ENCODE measurements around the gene RPS15. TPM values are rescaled to one million over a fixed set of nuclear protein-coding genes. Genes with fewer than 3 reads are reported as not detected.

The RPS15 gene
- total RNA-seq, 2 experiments from 2014 or later: 1,854 to 1,879 TPM

DNA sequence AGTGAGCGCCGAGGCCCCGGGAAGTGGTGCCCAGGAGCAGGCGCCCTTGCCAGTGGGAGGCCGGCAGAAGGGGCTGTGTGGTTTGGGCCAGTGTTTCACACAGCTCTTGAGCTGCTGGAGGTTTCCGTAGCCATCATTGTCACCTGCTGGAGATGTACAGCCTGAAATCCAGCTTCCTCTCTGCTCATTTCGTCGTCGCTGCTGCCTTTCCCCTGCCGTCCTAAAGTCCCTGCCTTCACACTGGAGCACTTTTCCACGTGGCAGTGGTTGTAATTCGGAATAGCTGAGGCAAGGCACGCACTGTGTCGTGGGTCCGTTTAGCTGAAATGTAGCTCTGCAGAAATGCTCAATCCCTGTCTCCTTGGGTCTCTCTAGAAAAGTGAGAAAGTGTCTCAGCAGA lies 17.6 kb upstream of the RPS15 start:
- no peaks in the 10 kb centered on the region for H3K27me3 Mint-ChIP-seq
- ATAC-seq (no peak), DNase-seq (no peak)
- ChIA-PET POLR2A (interaction anchor here (0.8 to 2.1 kb wide), 3 partner anchors 8 to 11 kb away, joined by 3 to 8 read pairs (median 5); no protein-coding TSS in a partner anchor), CTCF (interaction anchor here (0.9 to 1.1 kb wide), 2 partner anchors 11 to 17 kb away, joined by 3 read pairs; no protein-coding TSS in a partner anchor)
- H3K9me3 Mint-ChIP-seq: no peaks in the 10 kb centered on the region
- peaks cover 22% of the 10 kb centered on the region for H3K4me1 Mint-ChIP-seq (ENCODE audit: low read depth)
- no peak overlapping the region for H3K27ac Mint-ChIP-seq
- TF ChIP-seq, protein P1, sequence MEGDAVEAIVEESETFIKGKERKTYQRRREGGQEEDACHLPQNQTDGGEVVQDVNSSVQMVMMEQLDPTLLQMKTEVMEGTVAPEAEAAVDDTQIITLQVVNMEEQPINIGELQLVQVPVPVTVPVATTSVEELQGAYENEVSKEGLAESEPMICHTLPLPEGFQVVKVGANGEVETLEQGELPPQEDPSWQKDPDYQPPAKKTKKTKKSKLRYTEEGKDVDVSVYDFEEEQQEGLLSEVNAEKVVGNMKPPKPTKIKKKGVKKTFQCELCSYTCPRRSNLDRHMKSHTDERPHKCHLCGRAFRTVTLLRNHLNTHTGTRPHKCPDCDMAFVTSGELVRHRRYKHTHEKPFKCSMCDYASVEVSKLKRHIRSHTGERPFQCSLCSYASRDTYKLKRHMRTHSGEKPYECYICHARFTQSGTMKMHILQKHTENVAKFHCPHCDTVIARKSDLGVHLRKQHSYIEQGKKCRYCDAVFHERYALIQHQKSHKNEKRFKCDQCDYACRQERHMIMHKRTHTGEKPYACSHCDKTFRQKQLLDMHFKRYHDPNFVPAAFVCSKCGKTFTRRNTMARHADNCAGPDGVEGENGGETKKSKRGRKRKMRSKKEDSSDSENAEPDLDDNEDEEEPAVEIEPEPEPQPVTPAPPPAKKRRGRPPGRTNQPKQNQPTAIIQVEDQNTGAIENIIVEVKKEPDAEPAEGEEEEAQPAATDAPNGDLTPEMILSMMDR (IDR thresholded peaks at IDR 0.05): no peak
- H3K4me3 Mint-ChIP-seq: no peak overlapping the region
- peaks cover 50% of the 10 kb centered on the region for H3K36me3 Mint-ChIP-seq (ENCODE audit: low read depth)
- intact Hi-C loops (cut with micrococcal nuclease): no loop called here

DNA sequence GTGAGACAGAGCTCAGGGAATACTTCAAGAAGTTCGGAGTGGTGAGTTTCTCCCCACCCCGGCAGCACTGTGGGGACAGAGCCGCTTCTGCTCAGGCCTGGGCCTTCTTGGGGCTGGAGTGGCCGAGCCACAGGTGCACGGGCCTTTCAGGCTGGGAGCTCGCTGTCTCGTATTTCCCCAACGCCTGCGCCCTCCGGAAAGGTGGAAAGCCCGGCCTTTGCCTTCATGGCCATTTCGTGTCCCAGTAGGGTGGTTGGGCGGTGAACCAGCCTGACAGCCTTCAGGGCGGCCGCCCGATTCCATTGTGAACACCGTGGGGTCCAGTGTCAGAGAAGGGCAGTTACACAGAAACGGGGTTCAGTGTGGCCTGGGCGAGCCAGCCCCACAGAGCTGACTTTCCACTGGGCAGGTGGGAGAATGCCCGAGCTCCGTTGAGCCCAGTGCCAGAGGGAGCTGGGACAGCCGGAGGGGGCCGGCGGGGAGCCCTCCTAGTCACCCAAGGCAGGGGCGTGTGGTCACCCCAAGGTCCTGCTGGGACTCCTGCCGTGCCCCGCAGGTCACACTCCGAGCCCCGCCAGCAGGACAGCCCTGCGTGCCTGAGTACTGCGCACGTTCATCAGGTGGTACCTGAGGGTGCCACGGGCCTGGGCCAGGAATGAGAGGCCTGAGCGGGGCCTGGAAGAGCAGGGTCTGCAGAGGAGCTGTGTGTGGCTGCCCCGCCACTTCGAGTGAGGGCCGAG lies 16.8 kb upstream of the RPS15 start:
- ChIA-PET CTCF (interaction anchor here (0.9 to 1.1 kb wide), 2 partner anchors 12 to 16 kb away, joined by 3 read pairs; no protein-coding TSS in a partner anchor), POLR2A (interaction anchor here (0.8 to 2.1 kb wide), 3 partner anchors 9 to 12 kb away, joined by 3 to 8 read pairs (median 5); no protein-coding TSS in a partner anchor)
- TF ChIP-seq, protein P1 (IDR thresholded peaks at IDR 0.05): no peak
- H3K27me3 Mint-ChIP-seq: no peaks in the 10 kb centered on the region
- no peak overlapping the region for H3K27ac Mint-ChIP-seq
- DNase-seq: no peak
- intact Hi-C loops (cut with micrococcal nuclease): no loop called here
- H3K36me3 Mint-ChIP-seq (ENCODE audit: low read depth): peaks cover 51% of the 10 kb centered on the region
- ATAC-seq: no peak
- H3K4me1 Mint-ChIP-seq (ENCODE audit: low read depth): peaks cover 14% of the 10 kb centered on the region
- no peaks in the 10 kb centered on the region for H3K9me3 Mint-ChIP-seq
- no peak overlapping the region for H3K4me3 Mint-ChIP-seq

DNA sequence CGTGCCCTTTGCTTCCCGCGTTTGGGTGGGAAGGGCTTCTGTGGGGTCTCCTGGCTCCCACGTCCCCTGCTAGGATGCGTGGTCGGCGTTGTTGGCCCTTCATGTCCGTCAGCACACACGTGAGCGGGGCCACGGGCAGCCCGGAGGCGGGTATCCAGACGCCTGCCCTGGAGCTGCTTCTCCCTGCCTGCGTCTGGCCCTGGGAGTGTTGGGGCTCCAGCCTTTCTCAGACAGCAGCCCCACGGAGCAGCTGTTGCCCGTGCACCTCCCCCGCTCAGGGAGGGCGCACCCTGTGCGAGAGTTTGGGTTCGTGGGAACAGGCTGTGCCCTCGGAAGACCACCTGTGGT lies 16.3 kb upstream of the RPS15 start:
- POLR2A ChIA-PET: interaction anchor here (0.6 to 2.1 kb wide), 2 partner anchors 9 to 130 kb away, joined by 3 to 8 read pairs; no protein-coding TSS in a partner anchor
- Mint-ChIP-seq H3K27ac (no peak overlapping the region), H3K4me3 (no peak overlapping the region), H3K36me3 (ENCODE audit: low read depth) (peaks cover 51% of the 10 kb centered on the region), H3K4me1 (ENCODE audit: low read depth) (peaks cover 8% of the 10 kb centered on the region), H3K27me3 (no peaks in the 10 kb centered on the region), H3K9me3 (no peaks in the 10 kb centered on the region)
- no peak for DNase-seq
- ATAC-seq: no peak
- TF ChIP-seq, protein P1 (IDR thresholded peaks at IDR 0.05): no peak
- CTCF ChIA-PET: no interaction called here
- intact Hi-C loops (cut with micrococcal nuclease): no loop called here

DNA sequence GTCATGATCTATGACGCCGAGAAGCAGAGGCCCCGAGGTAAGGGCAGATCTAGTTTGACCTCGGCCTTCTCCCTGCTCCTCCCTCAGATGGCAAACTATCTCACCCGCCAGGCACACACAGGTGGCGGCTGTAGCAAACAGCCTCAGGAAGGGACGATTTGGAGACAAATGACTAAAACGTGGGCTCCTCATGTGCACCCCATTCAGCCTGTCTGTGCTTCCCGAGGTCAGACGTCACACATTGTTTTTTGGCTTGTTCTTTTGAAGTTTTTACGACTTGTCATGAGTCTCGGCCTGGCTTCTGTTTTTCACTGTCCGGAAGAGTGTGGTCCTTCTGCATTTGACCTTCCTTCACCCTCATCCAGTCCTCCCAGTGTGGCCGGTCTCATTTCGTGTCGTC lies 15.8 kb upstream of the RPS15 start:
- Mint-ChIP-seq H3K27ac (no peak overlapping the region), H3K9me3 (no peaks in the 10 kb centered on the region), H3K36me3 (ENCODE audit: low read depth) (peaks cover 48% of the 10 kb centered on the region), H3K27me3 (no peaks in the 10 kb centered on the region), H3K4me3 (no peak overlapping the region), H3K4me1 (ENCODE audit: low read depth) (peaks cover 5% of the 10 kb centered on the region)
- POLR2A ChIA-PET: interaction anchor here (0.6 to 2.1 kb wide), 2 partner anchors 10 to 129 kb away, joined by 3 to 8 read pairs; no protein-coding TSS in a partner anchor
- DNase-seq (no peak), ATAC-seq (no peak)
- TF ChIP-seq, protein P1 (IDR thresholded peaks at IDR 0.05): no peak
- CTCF ChIA-PET: no interaction called here
- intact Hi-C loops (cut with micrococcal nuclease): no loop called here

DNA sequence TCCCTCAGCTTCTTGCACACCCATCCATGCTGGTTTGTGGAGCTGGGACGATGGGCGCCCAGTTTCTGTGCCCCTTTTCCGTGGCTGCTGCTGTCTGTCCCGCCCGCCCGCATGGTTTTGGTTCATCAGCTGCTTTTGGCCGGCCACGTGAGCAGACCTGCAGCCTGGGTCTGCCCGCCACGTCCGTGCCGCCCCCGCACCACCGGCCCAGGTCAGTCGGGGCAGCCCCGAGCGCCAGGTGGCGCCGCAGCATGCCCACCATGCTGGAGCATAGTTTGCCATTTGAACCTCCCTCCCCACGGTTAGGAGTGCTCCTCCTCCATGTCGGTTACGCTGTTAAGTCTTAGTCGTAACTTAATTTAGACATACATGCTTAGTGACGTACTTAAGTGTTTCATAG lies 15.3 kb upstream of the RPS15 start:
- DNase-seq: no peak
- H3K27ac Mint-ChIP-seq: no peak overlapping the region
- no peaks in the 10 kb centered on the region for H3K9me3 Mint-ChIP-seq
- intact Hi-C loops (cut with micrococcal nuclease): no loop called here
- no peak for ATAC-seq
- peaks cover 2% of the 10 kb centered on the region for H3K4me1 Mint-ChIP-seq (ENCODE audit: low read depth)
- peaks cover 45% of the 10 kb centered on the region for H3K36me3 Mint-ChIP-seq (ENCODE audit: low read depth)
- H3K27me3 Mint-ChIP-seq: no peaks in the 10 kb centered on the region
- POLR2A ChIA-PET: no interaction called here
- CTCF ChIA-PET: no interaction called here
- TF ChIP-seq, protein P1 (IDR thresholded peaks at IDR 0.05): no peak
- no peak overlapping the region for H3K4me3 Mint-ChIP-seq
